ENCODE data around the gene SAP130. TPM values are rescaled to one million over a fixed set of nuclear protein-coding genes. Genes with fewer than 3 reads are reported as not detected.

The SAP130 gene
- polyA plus RNA-seq, 4 donors = 7.0 to 32.1 (median 7.8) TPM

- no peak for FAIRE-seq
- H3K36me3 ChIP-seq (ENCODE audit: control insufficient read depth in 3 of 3, insufficient read depth in 2 of 3, low read depth in 1 of 3, low read length in 3 of 3) = peaks cover 21 to 61% (median 23%) of the 10 kb centered on the region in 3 donors
Measured at GRCh38 chr2:127985735-127986134, 42.1 kb downstream of the SAP130 start.

DNA sequence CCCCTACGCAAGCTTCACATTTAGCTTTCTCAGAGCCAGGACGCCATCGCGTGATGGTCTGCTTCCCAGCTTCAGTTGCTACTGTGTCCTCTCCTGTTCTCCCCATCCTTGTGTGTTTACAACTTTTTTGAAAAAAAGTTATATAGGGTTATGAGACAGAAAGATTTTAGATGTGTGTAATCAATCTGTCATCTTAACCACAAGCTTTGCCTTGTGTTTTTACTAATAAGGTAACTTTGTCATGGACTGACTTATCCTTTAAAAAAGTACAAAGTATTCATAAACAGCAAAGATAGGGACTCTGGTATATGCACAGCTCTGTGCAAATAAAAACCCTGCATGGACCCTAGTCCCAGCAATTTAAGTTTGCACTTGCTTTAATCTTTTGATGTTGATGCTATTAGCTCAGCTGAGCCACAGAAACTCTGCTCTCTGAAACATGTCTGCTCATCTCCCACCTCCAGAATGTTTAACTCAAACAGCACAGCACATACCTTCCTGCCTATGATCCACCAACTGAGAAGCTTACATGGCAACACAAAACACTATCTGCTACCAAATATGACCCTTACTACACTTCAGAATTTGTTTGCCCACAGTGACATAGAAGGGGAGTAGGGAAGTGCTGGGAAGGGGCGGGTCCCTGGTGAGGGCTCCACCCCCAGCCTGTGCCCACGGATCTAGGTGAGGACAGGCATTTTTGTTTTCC lies 42.7 kb downstream of the SAP130 start:
- H3K9me3 ChIP-seq (ENCODE audit: control insufficient read depth in 2 of 2, insufficient read depth in 1 of 2, low read depth in 1 of 2, low read length in 1 of 2) = no peaks in the 10 kb centered on the region
- no peak overlapping the region for H3K4me3 ChIP-seq (ENCODE audit: low read depth in 1 of 3, low read length in 3 of 3)
- DNase-seq (no peak), FAIRE-seq (no peak)
- no peak overlapping the region for H3K27ac ChIP-seq (ENCODE audit: low read depth in 1 of 3, low read length in 2 of 3)
- H3K4me1 ChIP-seq (ENCODE audit: control insufficient read depth in 3 of 3, insufficient read depth in 2 of 3, low read depth in 1 of 3, low read length in 2 of 3) = no peaks in the 10 kb centered on the region
- no peaks in the 10 kb centered on the region for H3K27me3 ChIP-seq (ENCODE audit: control insufficient read depth in 3 of 3, insufficient read depth in 3 of 3, low read length in 3 of 3)
- H3K36me3 ChIP-seq (ENCODE audit: control insufficient read depth in 3 of 3, insufficient read depth in 2 of 3, low read depth in 1 of 3, low read length in 3 of 3) = peaks cover 21 to 61% (median 23%) of the 10 kb centered on the region in 3 donors
- 90 to 96% (median 93%) methylated on average over 6 of the region's 6 CpGs for WGBS, 3 donors

More at GRCh38 chr2:127985735-127986134, 42.1 kb downstream of the SAP130 start:
- Histone ChIP-seq H3K4me1 (ENCODE audit: control insufficient read depth in 3 of 3, insufficient read depth in 2 of 3, low read depth in 1 of 3, low read length in 2 of 3) (no peaks in the 10 kb centered on the region), H3K9me3 (ENCODE audit: control insufficient read depth in 2 of 2, insufficient read depth in 1 of 2, low read depth in 1 of 2, low read length in 1 of 2) (no peaks in the 10 kb centered on the region), H3K4me3 (ENCODE audit: low read depth in 1 of 3, low read length in 3 of 3) (no peak overlapping the region), H3K27me3 (ENCODE audit: control insufficient read depth in 3 of 3, insufficient read depth in 3 of 3, low read length in 3 of 3) (no peaks in the 10 kb centered on the region), H3K27ac (ENCODE audit: low read depth in 1 of 3, low read length in 2 of 3) (no peak overlapping the region)
- WGBS, 3 donors = 94 to 98% (median 96%) methylated on average over 13 of the region's 13 CpGs
- DNase-seq = no peak

DNA sequence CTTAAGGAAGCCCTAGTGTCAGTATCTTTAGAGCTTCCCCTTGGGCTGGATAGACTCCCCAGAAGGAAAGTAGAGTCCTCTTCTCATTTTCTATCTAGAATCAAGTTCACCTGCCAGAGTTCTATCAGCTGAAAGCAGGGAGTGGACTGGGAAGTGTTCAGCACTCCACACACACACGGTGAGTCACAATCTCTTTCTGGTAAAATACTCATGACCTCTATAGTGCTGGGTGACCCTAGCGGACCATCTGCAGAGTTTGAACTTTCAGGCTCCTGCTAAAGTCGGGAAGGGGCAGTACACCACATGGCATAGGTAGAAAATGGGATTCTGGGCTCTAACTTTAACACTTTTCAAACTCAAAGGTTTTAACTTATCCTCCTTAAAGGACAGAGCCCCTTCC lies 43.3 kb downstream of the SAP130 start:
- Histone ChIP-seq H3K27me3 (ENCODE audit: control insufficient read depth in 3 of 3, insufficient read depth in 3 of 3, low read length in 3 of 3) (no peaks in the 10 kb centered on the region), H3K36me3 (ENCODE audit: control insufficient read depth in 3 of 3, insufficient read depth in 2 of 3, low read depth in 1 of 3, low read length in 3 of 3) (peaks cover 20 to 59% (median 23%) of the 10 kb centered on the region in 3 donors), H3K4me3 (ENCODE audit: low read depth in 1 of 3, low read length in 3 of 3) (no peak overlapping the region), H3K27ac (ENCODE audit: low read depth in 1 of 3, low read length in 2 of 3) (no peak overlapping the region), H3K9me3 (ENCODE audit: control insufficient read depth in 2 of 2, insufficient read depth in 1 of 2, low read depth in 1 of 2, low read length in 1 of 2) (no peaks in the 10 kb centered on the region), H3K4me1 (ENCODE audit: control insufficient read depth in 3 of 3, insufficient read depth in 2 of 3, low read depth in 1 of 3, low read length in 2 of 3) (no peaks in the 10 kb centered on the region)
- WGBS, 3 donors = 73 to 92% (median 87%) methylated on average over 3 of the region's 3 CpGs
- FAIRE-seq (no peak), DNase-seq (no peak)

GRCh38 chr2:127969446-127969845 lies 58.4 kb downstream of the SAP130 start:
- Histone ChIP-seq H3K4me3 (ENCODE audit: low read depth in 1 of 3, low read length in 3 of 3) (no peak overlapping the region), H3K9me3 (ENCODE audit: control insufficient read depth in 2 of 2, insufficient read depth in 1 of 2, low read depth in 1 of 2, low read length in 1 of 2) (no peaks in the 10 kb centered on the region), H3K36me3 (ENCODE audit: control insufficient read depth in 3 of 3, insufficient read depth in 2 of 3, low read depth in 1 of 3, low read length in 3 of 3) (peaks cover 2 to 45% (median 2%) of the 10 kb centered on the region in 3 donors), H3K27ac (ENCODE audit: low read depth in 1 of 3, low read length in 2 of 3) (no peak overlapping the region), H3K27me3 (ENCODE audit: control insufficient read depth in 3 of 3, insufficient read depth in 3 of 3, low read length in 3 of 3) (no peaks in the 10 kb centered on the region), H3K4me1 (ENCODE audit: control insufficient read depth in 3 of 3, insufficient read depth in 2 of 3, low read depth in 1 of 3, low read length in 2 of 3) (no peaks in the 10 kb centered on the region)
- 94 to 96% (median 95%) methylated on average over 4 of the region's 4 CpGs for whole genome bisulfite sequencing, 3 donors
- FAIRE-seq (no peak), DNase-seq (no peak)

- no peak overlapping the region for H3K27ac ChIP-seq (ENCODE audit: low read depth in 1 of 3, low read length in 2 of 3)
- no peak overlapping the region for H3K4me3 ChIP-seq (ENCODE audit: low read depth in 1 of 3, low read length in 3 of 3)
- no peak for DNase-seq
- no peaks in the 10 kb centered on the region for H3K4me1 ChIP-seq (ENCODE audit: control insufficient read depth in 3 of 3, insufficient read depth in 2 of 3, low read depth in 1 of 3, low read length in 2 of 3)
- 91 to 95% (median 92%) methylated on average over 11 of the region's 11 CpGs for WGBS, 3 donors
- no peaks in the 10 kb centered on the region for H3K27me3 ChIP-seq (ENCODE audit: control insufficient read depth in 3 of 3, insufficient read depth in 3 of 3, low read length in 3 of 3)
- H3K9me3 ChIP-seq (ENCODE audit: control insufficient read depth in 2 of 2, insufficient read depth in 1 of 2, low read depth in 1 of 2, low read length in 1 of 2) = no peaks in the 10 kb centered on the region
- H3K36me3 ChIP-seq (ENCODE audit: control insufficient read depth in 3 of 3, insufficient read depth in 2 of 3, low read depth in 1 of 3, low read length in 3 of 3) = peaks cover 2 to 49% (median 2%) of the 10 kb centered on the region in 3 donors
- FAIRE-seq = no peak
Measured at GRCh38 chr2:127968610-127969339, 59.1 kb downstream of the SAP130 start.

- no peak overlapping the region for H3K27ac ChIP-seq (ENCODE audit: low read depth in 1 of 3, low read length in 2 of 3)
- FAIRE-seq = no peak
- H3K4me1 ChIP-seq (ENCODE audit: control insufficient read depth in 3 of 3, insufficient read depth in 2 of 3, low read depth in 1 of 3, low read length in 2 of 3) = no peaks in the 10 kb centered on the region
- peaks cover 0 to 57% (median 8%) of the 10 kb centered on the region in 3 donors for H3K36me3 ChIP-seq (ENCODE audit: control insufficient read depth in 3 of 3, insufficient read depth in 2 of 3, low read depth in 1 of 3, low read length in 3 of 3)
- no peaks in the 10 kb centered on the region for H3K9me3 ChIP-seq (ENCODE audit: control insufficient read depth in 2 of 2, insufficient read depth in 1 of 2, low read depth in 1 of 2, low read length in 1 of 2)
- H3K4me3 ChIP-seq (ENCODE audit: low read depth in 1 of 3, low read length in 3 of 3) = no peak overlapping the region
- H3K27me3 ChIP-seq (ENCODE audit: control insufficient read depth in 3 of 3, insufficient read depth in 3 of 3, low read length in 3 of 3) = no peaks in the 10 kb centered on the region
- WGBS, 3 donors = 94 to 97% (median 95%) methylated on average over 5 of the region's 5 CpGs
- DNase-seq = no peak
Measured at GRCh38 chr2:127961729-127962128, 66.1 kb downstream of the SAP130 start.

- H3K9me3 ChIP-seq (ENCODE audit: control insufficient read depth in 2 of 2, insufficient read depth in 1 of 2, low read depth in 1 of 2, low read length in 1 of 2) = no peaks in the 10 kb centered on the region
- no peaks in the 10 kb centered on the region for H3K27me3 ChIP-seq (ENCODE audit: control insufficient read depth in 3 of 3, insufficient read depth in 3 of 3, low read length in 3 of 3)
- H3K27ac ChIP-seq (ENCODE audit: low read depth in 1 of 3, low read length in 2 of 3) = no peak overlapping the region
- FAIRE-seq (no peak), DNase-seq (no peak)
- peaks cover 0 to 18% (median 13%) of the 10 kb centered on the region in 3 donors for H3K4me1 ChIP-seq (ENCODE audit: control insufficient read depth in 3 of 3, insufficient read depth in 2 of 3, low read depth in 1 of 3, low read length in 2 of 3)
- no peak overlapping the region for H3K4me3 ChIP-seq (ENCODE audit: low read depth in 1 of 3, low read length in 3 of 3)
- peaks cover 0 to 40% (median 13%) of the 10 kb centered on the region in 3 donors for H3K36me3 ChIP-seq (ENCODE audit: control insufficient read depth in 3 of 3, insufficient read depth in 2 of 3, low read depth in 1 of 3, low read length in 3 of 3)
- 94 to 98% (median 94%) methylated on average over 6 of the region's 6 CpGs for WGBS, 3 donors
Measured at GRCh38 chr2:127957240-127957639, 70.6 kb downstream of the SAP130 start.

DNA sequence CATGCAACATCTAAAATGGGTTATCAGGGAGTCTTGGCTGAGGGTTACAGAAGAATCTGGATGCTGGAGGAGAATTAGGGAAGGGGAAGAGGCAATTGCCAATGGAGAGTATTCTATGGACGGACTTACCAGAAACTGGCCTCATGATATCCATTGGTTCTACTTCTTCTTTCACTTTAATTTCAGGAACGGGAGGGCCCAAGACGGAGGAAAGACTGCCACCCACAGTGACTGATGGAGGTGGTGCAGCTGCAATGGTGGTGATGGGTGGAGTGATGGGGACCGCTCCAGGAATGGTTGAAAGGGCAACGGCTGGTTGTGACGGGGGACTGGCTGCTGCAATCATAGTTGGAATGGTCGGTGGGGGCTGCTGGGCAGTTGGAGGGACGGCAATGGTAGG lies 73.0 kb downstream of the SAP130 start:
- no peak for FAIRE-seq
- WGBS, 3 donors = 93 to 99% (median 94%) methylated on average over 8 of the region's 8 CpGs

More for the DNA sequence above, 73.0 kb downstream of the SAP130 start:
- H3K4me3 ChIP-seq (ENCODE audit: low read depth in 1 of 3, low read length in 3 of 3) = no peak overlapping the region
- no peaks in the 10 kb centered on the region for H3K27me3 ChIP-seq (ENCODE audit: control insufficient read depth in 3 of 3, insufficient read depth in 3 of 3, low read length in 3 of 3)
- H3K36me3 ChIP-seq (ENCODE audit: control insufficient read depth in 3 of 3, insufficient read depth in 2 of 3, low read depth in 1 of 3, low read length in 3 of 3) = peaks cover under 1 to 40% (median 19%) of the 10 kb centered on the region in 3 donors
- peaks cover 0 to 27% (median 13%) of the 10 kb centered on the region in 3 donors for H3K4me1 ChIP-seq (ENCODE audit: control insufficient read depth in 3 of 3, insufficient read depth in 2 of 3, low read depth in 1 of 3, low read length in 2 of 3)
- no peak for DNase-seq
- no peak overlapping the region for H3K27ac ChIP-seq (ENCODE audit: low read depth in 1 of 3, low read length in 2 of 3)
- no peaks in the 10 kb centered on the region for H3K9me3 ChIP-seq (ENCODE audit: control insufficient read depth in 2 of 2, insufficient read depth in 1 of 2, low read depth in 1 of 2, low read length in 1 of 2)
